AG04449 (cell line): ENCODE data around the gene PARVG.

Source experiments
- CTCF ChIA-PET: fragments of 350-600 bp; formaldehyde crosslinking; extraction: SDS; loops from one replicate; lab custom pipeline; 2021; ENCODE audit warnings: antibody characterized with exemption; lab: Yijun Ruan, JAX
- POLR2A ChIA-PET: fragments of 400-600, 350-600 bp; formaldehyde crosslinking; extraction: SDS; loops from one replicate; lab custom pipeline; 2020; ENCODE audit warnings: antibody characterized with exemption, inconsistent platforms; lab: Yijun Ruan, JAX
- DNase-seq: peaks from one replicate; pipeline ENCODE4 v3.0.0-alpha.2; 2010; ENCODE audit warnings: low read depth, low spot score
- H3K4me3 ChIP-seq: 2 replicates; pipeline ENCODE4 v1.5.1; 2011; ENCODE audit warnings: low read depth, mild to moderate bottlenecking, control low read depth, low read length
- CTCF ChIP-seq: IDR thresholded peaks from one replicate; pipeline ENCODE4 v1.5.1; 2011; ENCODE audit warnings: mild to moderate bottlenecking, moderate library complexity, low read length, control low read depth, inconsistent platforms; ENCODE audit not compliant: insufficient read depth; ENCODE audit errors: missing control alignments

Gene PARVG

DNA sequence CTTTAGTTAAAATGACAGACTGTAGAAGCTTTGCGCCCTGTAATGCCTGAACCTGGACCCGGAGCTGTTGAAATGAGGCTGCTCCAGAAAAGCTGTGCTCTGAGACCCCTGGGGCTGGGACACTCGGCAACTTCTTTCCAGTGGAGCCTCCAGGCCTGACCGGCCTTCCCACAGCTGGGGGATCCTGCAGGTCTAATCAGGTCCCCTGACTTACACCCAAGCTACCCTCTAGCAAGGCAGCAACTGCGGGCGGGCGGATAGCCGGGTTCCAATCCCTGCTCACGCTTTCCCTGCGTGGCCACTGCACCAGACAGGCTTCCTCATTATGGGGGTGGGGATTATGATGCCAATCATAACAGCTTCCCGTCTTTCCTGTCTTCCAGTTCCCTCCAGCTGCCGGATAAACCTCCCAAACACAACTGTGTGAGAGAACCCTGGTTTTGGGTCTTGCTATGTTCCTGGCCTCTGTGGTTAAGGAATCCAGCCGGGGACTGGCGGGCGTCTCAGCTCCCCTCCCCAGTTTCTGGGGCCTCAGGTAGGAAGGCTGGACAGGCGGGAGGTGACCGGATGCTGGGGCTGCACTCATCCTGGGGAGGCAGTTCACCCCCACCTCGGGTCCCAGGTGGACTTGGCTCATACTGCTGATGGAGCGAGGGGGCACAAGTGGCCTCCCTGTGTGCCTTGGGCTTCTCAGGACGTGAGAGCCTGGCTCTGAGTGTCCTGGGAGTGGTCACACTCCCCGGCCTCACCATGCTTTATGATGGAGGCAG lies 38.6 kb downstream of the PARVG start:
- no peak for DNase-seq
- ChIA-PET CTCF (no interaction called here), POLR2A (interaction anchor here (0.6 kb wide), 1 partner anchor 122 kb away, joined by 3 read pairs; no protein-coding TSS in a partner anchor)
- TF ChIP-seq CTCF, result no peak
- no peak overlapping the region for H3K4me3 ChIP-seq

DNA sequence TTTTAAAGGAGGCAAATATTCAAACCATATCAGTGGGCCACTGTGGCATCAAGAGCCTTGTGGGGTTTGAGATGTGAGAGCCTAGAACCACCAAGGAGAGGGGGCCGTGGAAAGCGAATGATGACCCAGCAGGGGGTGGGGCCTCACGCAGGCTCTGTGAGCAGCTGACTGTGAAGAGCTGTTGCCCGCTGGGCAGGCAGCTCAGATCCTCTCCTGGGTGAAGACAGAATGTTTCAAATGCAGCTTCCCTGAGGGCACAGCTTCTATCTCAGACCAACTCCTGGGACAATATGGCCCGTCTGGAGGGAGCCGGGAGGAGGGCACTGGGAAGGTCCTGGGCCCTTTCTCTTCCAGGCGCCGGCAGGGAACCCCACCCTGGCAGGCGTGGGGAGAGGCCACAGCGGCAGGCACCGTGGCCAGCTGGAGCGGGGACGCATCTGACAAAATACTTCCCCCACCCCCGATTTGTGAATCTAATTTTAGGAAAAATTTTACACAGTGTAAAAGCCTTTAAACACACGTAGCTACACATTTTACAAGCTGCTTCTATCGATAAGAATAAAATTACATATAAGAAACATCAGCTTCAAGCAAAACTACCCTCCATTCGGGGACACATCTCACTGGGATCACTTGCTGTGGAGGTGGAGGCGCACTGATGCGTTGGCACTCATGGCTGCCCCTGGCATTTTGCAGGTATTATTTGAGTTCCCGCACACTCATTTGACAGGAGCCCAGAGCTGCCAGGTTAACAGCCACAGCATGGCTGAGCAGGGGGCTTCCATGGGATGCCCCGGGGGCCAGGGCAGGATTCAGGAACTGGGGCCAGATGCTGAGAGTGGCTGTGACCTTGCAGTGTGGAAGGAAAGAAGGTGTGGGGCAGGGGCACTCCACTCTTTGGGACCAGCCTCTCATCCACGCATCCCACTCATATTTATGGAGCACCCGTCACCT lies 40.3 kb downstream of the PARVG start:
- TF ChIP-seq CTCF, result no peak
- DNase-seq, result no peak
- no peak overlapping the region for H3K4me3 ChIP-seq
- POLR2A ChIA-PET, result no interaction called here
- CTCF ChIA-PET, result interaction anchor here (0.6 to 1.1 kb wide), 2 partner anchors 9 to 14 kb away, joined by 3 read pairs; no protein-coding TSS in a partner anchor

DNA sequence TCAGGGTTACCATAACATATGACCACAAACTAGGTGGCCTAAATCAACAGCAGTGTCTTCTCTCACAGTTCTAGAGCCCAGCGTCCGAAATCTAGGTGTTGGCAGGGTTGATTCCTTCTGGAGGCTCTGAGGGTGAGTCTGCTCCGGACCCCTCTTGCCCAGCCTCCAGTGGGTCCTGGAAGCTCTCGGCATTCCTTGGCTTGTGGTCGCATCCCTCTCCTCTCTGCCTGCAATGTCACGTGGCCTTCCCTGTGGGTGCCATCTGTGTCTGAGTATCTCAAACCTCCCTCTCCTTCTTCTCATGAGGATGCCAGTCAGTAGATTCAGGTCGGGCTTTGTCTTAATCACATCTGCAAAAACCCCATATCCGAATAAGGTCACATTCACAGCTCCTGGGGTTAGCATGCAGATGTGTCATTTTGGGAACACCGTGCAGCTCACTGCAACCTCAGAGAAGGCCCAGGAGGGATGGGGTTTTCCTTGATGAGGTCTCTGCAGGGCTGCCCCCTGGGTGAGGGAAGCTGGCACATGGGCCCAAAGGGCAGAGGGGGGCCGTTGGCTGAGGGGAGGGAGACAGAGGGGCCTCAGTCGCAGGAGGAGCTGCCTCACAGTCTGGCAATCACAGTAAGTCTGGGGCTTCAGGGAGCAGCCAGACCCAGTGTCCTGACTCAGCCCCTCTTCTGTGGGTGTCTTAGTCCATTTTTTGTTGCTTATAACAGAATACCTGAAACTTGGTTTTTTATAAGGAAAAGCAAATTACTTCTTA lies 41.2 kb downstream of the PARVG start:
- ChIA-PET POLR2A (no interaction called here), CTCF (interaction anchor here (0.6 to 1.1 kb wide), 2 partner anchors 10 to 15 kb away, joined by 3 read pairs; no protein-coding TSS in a partner anchor)
- DNase-seq, result no peak
- no peak overlapping the region for H3K4me3 ChIP-seq
- TF ChIP-seq CTCF, result no peak

GRCh38 chr22:44224166-44224565 lies 43.4 kb downstream of the PARVG start:
- no peak for DNase-seq
- no peak for TF ChIP-seq CTCF
- H3K4me3 ChIP-seq, result no peak overlapping the region
- CTCF ChIA-PET, result interaction anchor here (1.1 kb wide), 1 partner anchor 29 kb away, joined by 3 read pairs; no protein-coding TSS in a partner anchor
- POLR2A ChIA-PET, result no interaction called here

DNA sequence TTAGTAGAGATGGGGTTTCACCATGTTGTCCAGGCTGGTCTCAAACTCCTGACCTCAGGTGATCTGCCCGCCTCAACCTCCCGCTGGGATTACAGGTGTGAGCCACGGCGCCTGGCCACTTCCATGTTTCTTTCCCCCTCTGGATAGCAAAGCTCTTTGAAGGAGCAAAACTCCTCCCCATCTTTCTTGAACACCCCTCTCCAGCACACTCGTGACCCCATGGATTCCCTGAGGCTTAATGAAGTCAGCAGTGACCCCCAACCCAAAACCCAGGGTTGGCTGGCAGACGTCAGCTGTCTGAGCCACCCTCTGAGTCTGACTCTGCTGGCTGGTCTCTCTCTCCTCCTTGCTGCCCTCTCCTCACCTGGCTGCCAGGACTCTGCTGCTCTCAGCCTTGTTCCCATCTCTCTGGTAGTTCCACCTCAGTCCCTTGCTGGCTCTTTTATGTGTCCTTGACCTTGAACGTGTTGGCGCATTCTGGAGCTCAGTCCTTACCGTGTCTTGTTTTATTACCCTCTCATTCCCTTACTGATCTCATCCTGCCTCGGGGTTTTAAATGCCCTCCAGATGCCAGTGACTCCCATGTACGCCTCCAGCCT lies 44.5 kb downstream of the PARVG start:
- H3K4me3 ChIP-seq, result no peak overlapping the region
- ChIA-PET CTCF (interaction anchor here (1.1 kb wide), 1 partner anchor 28 kb away, joined by 3 read pairs; no protein-coding TSS in a partner anchor), POLR2A (no interaction called here)
- DNase-seq, result no peak
- no peak for TF ChIP-seq CTCF
